IPS-20b (cell line): ENCODE data around the gene CAMSAP2.

ENCODE experiments used
- H3K27ac ChIP-seq: one replicate; pipeline ENCODE4 v1.5.1; 2013; ENCODE audit warnings: low read length
- H3K27me3 ChIP-seq: 2 replicates; pipeline ENCODE4 v1.6.1; 2013; ENCODE audit warnings: mild to moderate bottlenecking, low read length, inconsistent platforms; ENCODE audit not compliant: insufficient read depth
- H3K36me3 ChIP-seq: 2 replicates; pipeline ENCODE4 v1.6.1; 2013; ENCODE audit warnings: low read depth, mild to moderate bottlenecking, inconsistent platforms, low read length, moderate library complexity; ENCODE audit not compliant: insufficient read depth
- H3K4me1 ChIP-seq: 2 replicates; pipeline ENCODE4 v1.6.1; 2013; ENCODE audit warnings: mild to moderate bottlenecking, control low read depth, inconsistent platforms, low read length, moderate library complexity; ENCODE audit not compliant: insufficient read depth
- H3K4me3 ChIP-seq: 2 replicates; pipeline ENCODE4 v1.5.1; 2013; ENCODE audit warnings: mild to moderate bottlenecking, low read length, inconsistent platforms
- H3K9ac ChIP-seq: 2 replicates; pipeline ENCODE4 v1.6.1; 2013; ENCODE audit warnings: low read depth, mild to moderate bottlenecking, inconsistent platforms, low read length, moderate library complexity
- H3K9me3 ChIP-seq: 2 replicates; pipeline ENCODE4 v1.6.1; 2013; ENCODE audit warnings: mild to moderate bottlenecking, low read depth, low read length, inconsistent platforms; ENCODE audit not compliant: insufficient read depth

CAMSAP2 gene

GRCh38 chr1:200819726-200820125, 81.0 kb downstream of the CAMSAP2 start:
- Histone ChIP-seq H3K9me3 (no peaks in the 10 kb centered on the region), H3K4me1 (no peaks in the 10 kb centered on the region), H3K36me3 (peaks cover 17% of the 10 kb centered on the region), H3K27me3 (no peaks in the 10 kb centered on the region), H3K4me3 (no peak overlapping the region), H3K27ac (no peak overlapping the region), H3K9ac (no peak overlapping the region)

GRCh38 chr1:200831091-200831490, 92.4 kb downstream of the CAMSAP2 start:
- H3K4me1 ChIP-seq = no peaks in the 10 kb centered on the region
- H3K9ac ChIP-seq = no peak overlapping the region
- H3K27me3 ChIP-seq = no peaks in the 10 kb centered on the region
- no peak overlapping the region for H3K27ac ChIP-seq
- peaks cover 2% of the 10 kb centered on the region; the same call in 1 of the 2 replicates for H3K9me3 ChIP-seq
- no peak overlapping the region for H3K4me3 ChIP-seq
- peaks cover 11% of the 10 kb centered on the region for H3K36me3 ChIP-seq

GRCh38 chr1:200834383-200834782, 95.7 kb downstream of the CAMSAP2 start:
- no peaks in the 10 kb centered on the region for H3K4me1 ChIP-seq
- H3K27me3 ChIP-seq = no peaks in the 10 kb centered on the region
- H3K9me3 ChIP-seq = peaks cover 7% of the 10 kb centered on the region
- H3K27ac ChIP-seq = no peak overlapping the region
- H3K36me3 ChIP-seq = peaks cover 18% of the 10 kb centered on the region
- no peak overlapping the region for H3K9ac ChIP-seq
- no peak overlapping the region for H3K4me3 ChIP-seq

DNA sequence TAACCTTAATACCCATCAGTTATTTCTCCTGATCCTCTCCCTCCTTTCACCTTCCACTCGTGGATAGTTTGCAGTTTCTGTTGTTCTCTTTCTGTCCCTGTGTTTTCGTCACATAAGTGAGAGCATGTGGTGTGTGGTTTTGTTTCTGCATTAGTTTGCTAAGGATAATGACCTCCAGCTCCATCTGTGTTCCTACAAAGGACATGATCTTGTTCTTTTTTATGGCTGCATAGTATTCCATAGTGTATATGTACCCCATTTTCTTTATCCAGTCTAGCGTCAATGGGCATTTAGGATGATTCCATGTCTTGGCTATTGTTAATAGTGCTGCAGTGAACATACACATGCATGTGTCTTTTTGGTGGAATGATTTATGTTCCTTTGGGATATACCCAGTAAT, 97.5 kb downstream of the CAMSAP2 start:
- Histone ChIP-seq H3K27ac (no peak overlapping the region), H3K36me3 (peaks cover 18% of the 10 kb centered on the region), H3K4me3 (no peak overlapping the region), H3K9me3 (peaks cover 7% of the 10 kb centered on the region), H3K9ac (no peak overlapping the region), H3K4me1 (no peaks in the 10 kb centered on the region), H3K27me3 (no peaks in the 10 kb centered on the region)

- Histone ChIP-seq H3K36me3 (peaks cover 20% of the 10 kb centered on the region), H3K4me3 (no peak overlapping the region), H3K9me3 (peaks cover 7% of the 10 kb centered on the region), H3K9ac (no peak overlapping the region), H3K27ac (no peak overlapping the region), H3K27me3 (no peaks in the 10 kb centered on the region), H3K4me1 (no peaks in the 10 kb centered on the region)
Measured at GRCh38 chr1:200837931-200838571, 99.4 kb downstream of the CAMSAP2 start.

GRCh38 chr1:200838676-200839445, 100.2 kb downstream of the CAMSAP2 start:
- no peak overlapping the region for H3K4me3 ChIP-seq
- peaks cover 7% of the 10 kb centered on the region for H3K9me3 ChIP-seq
- no peaks in the 10 kb centered on the region for H3K27me3 ChIP-seq
- H3K9ac ChIP-seq = no peak overlapping the region
- H3K27ac ChIP-seq = no peak overlapping the region
- peaks cover 17% of the 10 kb centered on the region for H3K36me3 ChIP-seq
- H3K4me1 ChIP-seq = no peaks in the 10 kb centered on the region

GRCh38 chr1:200845360-200845759, 106.7 kb downstream of the CAMSAP2 start:
- no peak overlapping the region for H3K9ac ChIP-seq
- H3K4me1 ChIP-seq = peaks cover 6% of the 10 kb centered on the region; the same call in 1 of the 2 replicates
- no peak overlapping the region for H3K4me3 ChIP-seq
- peaks cover 37% of the 10 kb centered on the region for H3K36me3 ChIP-seq
- no peak overlapping the region for H3K27ac ChIP-seq
- H3K9me3 ChIP-seq = no peaks in the 10 kb centered on the region
- H3K27me3 ChIP-seq = no peaks in the 10 kb centered on the region

GRCh38 chr1:200846398-200846797, 107.7 kb downstream of the CAMSAP2 start:
- Histone ChIP-seq H3K9ac (no peak overlapping the region), H3K27me3 (no peaks in the 10 kb centered on the region), H3K36me3 (peaks cover 43% of the 10 kb centered on the region), H3K4me3 (no peak overlapping the region), H3K9me3 (no peaks in the 10 kb centered on the region), H3K27ac (no peak overlapping the region), H3K4me1 (peaks cover 6% of the 10 kb centered on the region; the same call in 1 of the 2 replicates)

DNA sequence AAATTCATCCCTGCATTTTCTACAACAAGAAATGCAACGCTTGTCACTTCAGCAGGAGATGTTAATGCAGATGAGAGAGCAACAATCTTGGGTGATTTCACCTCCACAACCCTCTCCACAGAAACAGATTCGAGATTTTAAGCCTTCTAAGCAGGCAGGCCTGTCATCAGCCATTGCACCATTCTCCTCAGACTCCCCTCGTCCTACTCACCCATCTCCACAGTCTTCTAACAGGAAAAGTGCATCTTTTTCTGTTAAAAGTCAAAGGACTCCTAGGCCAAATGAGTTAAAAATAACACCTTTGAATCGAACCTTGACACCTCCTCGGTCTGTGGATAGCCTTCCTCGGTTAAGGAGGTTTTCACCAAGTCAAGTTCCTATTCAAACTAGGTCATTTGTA, 110.7 kb downstream of the CAMSAP2 start:
- Histone ChIP-seq H3K9ac (no peak overlapping the region), H3K9me3 (no peaks in the 10 kb centered on the region), H3K4me1 (peaks cover 6% of the 10 kb centered on the region; the same call in 1 of the 2 replicates), H3K27me3 (no peaks in the 10 kb centered on the region), H3K36me3 (peaks cover 68% of the 10 kb centered on the region), H3K4me3 (no peak overlapping the region), H3K27ac (no peak overlapping the region)

GRCh38 chr1:200850554-200850953, 111.9 kb downstream of the CAMSAP2 start:
- no peaks in the 10 kb centered on the region for H3K27me3 ChIP-seq
- H3K4me1 ChIP-seq = peaks cover 6% of the 10 kb centered on the region; the same call in 1 of the 2 replicates
- peaks cover 79% of the 10 kb centered on the region for H3K36me3 ChIP-seq
- H3K27ac ChIP-seq = no peak overlapping the region
- H3K9ac ChIP-seq = no peak overlapping the region
- no peak overlapping the region for H3K4me3 ChIP-seq
- no peaks in the 10 kb centered on the region for H3K9me3 ChIP-seq

- Histone ChIP-seq H3K36me3 (peaks cover 69% of the 10 kb centered on the region), H3K27ac (no peak overlapping the region)
Measured at GRCh38 chr1:200856716-200857357, 118.1 kb downstream of the CAMSAP2 start.

More at GRCh38 chr1:200856716-200857357, 118.1 kb downstream of the CAMSAP2 start:
- Histone ChIP-seq H3K9me3 (no peaks in the 10 kb centered on the region), H3K4me3 (no peak overlapping the region), H3K9ac (no peak overlapping the region), H3K27me3 (no peaks in the 10 kb centered on the region), H3K4me1 (no peaks in the 10 kb centered on the region)
